Lower leg skin (tissue), 3 donors: ENCODE results near the gene MPIG6B.

Experiments used
- POLR2A ChIP-seq, 2 donors: fragments of 450-650 bp; IDR thresholded peaks; one replicate each; pipeline ENCODE4 v1.6.1; 2016 to 2017; ENCODE audit warnings: antibody characterized with exemption in 2 of 2, mild to moderate bottlenecking in 1 of 2, moderate library complexity in 1 of 2
- TF ChIP-seq, protein P1 (sequence below), 3 donors: fragments of 450-650 bp; IDR thresholded peaks; one replicate each; pipeline ENCODE4 v1.5.1; 2016; ENCODE audit warnings: antibody characterized with exemption in 3 of 3, mild to moderate bottlenecking in 3 of 3, moderate library complexity in 2 of 3

GRCh38 chr6:31677955-31678354 is 45.2 kb upstream of the MPIG6B start:
- TF ChIP-seq, protein P1, sequence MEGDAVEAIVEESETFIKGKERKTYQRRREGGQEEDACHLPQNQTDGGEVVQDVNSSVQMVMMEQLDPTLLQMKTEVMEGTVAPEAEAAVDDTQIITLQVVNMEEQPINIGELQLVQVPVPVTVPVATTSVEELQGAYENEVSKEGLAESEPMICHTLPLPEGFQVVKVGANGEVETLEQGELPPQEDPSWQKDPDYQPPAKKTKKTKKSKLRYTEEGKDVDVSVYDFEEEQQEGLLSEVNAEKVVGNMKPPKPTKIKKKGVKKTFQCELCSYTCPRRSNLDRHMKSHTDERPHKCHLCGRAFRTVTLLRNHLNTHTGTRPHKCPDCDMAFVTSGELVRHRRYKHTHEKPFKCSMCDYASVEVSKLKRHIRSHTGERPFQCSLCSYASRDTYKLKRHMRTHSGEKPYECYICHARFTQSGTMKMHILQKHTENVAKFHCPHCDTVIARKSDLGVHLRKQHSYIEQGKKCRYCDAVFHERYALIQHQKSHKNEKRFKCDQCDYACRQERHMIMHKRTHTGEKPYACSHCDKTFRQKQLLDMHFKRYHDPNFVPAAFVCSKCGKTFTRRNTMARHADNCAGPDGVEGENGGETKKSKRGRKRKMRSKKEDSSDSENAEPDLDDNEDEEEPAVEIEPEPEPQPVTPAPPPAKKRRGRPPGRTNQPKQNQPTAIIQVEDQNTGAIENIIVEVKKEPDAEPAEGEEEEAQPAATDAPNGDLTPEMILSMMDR (IDR thresholded peaks at IDR 0.05): no peak
- no peak for TF ChIP-seq POLR2A (IDR thresholded peaks at IDR 0.05)
